Esophagus muscularis mucosa (tissue), 3 donors: ENCODE data around the gene ARSB.

Source experiments
- CTCF ChIP-seq, 3 experiments: fragments of 200-600 bp in 2 of 3; fragments of 450-650 bp in 1 of 3; sonication (generic) in 2 of 3; IDR thresholded peaks; one replicate each; pipeline ENCODE4 v1.5.1; 2017 to 2019; ENCODE audit warnings: antibody characterized with exemption in 3 of 3, mild to moderate bottlenecking in 2 of 3, moderate library complexity in 1 of 3
- POLR2A ChIP-seq: fragments of 450-650 bp; IDR thresholded peaks from one replicate; pipeline ENCODE4 v1.6.1; 2017; ENCODE audit warnings: antibody characterized with exemption, moderate library complexity, mild to moderate bottlenecking, low read depth

- TF ChIP-seq CTCF (IDR thresholded peaks at IDR 0.05) = no peak
- TF ChIP-seq POLR2A = no peak
Observed at GRCh38 chr5:79014631-79015030, 29.5 kb upstream of the ARSB start.
